ENCODE data around the gene TTLL5.

DNA sequence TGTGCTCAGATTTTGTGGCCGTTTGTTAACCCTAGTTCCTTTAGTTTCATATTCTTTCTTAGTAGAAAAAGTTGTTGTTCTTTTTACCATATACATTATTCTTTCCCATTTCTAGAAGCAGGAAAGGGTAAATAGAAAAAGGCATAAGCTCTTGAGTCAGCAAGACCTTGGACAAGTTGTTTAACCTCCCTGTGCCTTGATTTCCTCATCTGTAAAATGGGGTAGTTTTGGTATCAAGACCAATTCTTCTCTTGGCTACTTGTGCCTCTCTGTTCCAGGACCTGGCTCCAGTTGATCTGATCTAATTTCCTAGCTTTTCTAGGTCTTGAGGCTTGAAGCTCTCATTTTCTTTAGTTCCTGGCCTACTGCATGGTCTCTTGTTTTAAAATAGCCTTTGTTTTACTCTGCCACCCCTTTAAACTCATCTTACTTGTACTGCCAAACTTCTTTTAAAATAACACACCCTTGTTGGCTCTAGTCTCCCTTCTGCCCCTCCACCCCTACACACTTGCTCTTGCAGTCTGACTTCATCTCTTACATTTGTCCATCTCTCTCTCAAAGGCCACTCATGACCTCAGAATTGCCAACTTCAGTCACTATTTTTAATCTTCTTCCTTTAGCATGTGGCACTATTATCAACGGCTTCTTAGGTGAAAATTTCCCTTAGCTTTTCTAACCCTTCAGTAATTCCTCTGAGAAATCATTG, 143.7 kb downstream of the TTLL5 start:
- TF ChIP-seq, protein P1, sequence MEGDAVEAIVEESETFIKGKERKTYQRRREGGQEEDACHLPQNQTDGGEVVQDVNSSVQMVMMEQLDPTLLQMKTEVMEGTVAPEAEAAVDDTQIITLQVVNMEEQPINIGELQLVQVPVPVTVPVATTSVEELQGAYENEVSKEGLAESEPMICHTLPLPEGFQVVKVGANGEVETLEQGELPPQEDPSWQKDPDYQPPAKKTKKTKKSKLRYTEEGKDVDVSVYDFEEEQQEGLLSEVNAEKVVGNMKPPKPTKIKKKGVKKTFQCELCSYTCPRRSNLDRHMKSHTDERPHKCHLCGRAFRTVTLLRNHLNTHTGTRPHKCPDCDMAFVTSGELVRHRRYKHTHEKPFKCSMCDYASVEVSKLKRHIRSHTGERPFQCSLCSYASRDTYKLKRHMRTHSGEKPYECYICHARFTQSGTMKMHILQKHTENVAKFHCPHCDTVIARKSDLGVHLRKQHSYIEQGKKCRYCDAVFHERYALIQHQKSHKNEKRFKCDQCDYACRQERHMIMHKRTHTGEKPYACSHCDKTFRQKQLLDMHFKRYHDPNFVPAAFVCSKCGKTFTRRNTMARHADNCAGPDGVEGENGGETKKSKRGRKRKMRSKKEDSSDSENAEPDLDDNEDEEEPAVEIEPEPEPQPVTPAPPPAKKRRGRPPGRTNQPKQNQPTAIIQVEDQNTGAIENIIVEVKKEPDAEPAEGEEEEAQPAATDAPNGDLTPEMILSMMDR (IDR thresholded peaks at IDR 0.05) = no peak
- TF ChIP-seq EP300 (IDR thresholded peaks at IDR 0.05) (no peak), POLR2A (IDR thresholded peaks at IDR 0.05) (no peak)
